Mesothelial cell of epicardium (in vitro differentiated cells): ENCODE data around the gene XRCC5. TPM values are rescaled to one million over a fixed set of nuclear protein-coding genes. Genes with fewer than 3 reads are reported as not detected.

Experiments used
- DNase-seq, 2 experiments: peaks; one replicate each; pipeline ENCODE4 v3.0.0; 2021; ENCODE audit warnings: low spot score in 2 of 2; ENCODE audit not compliant: unreplicated experiment in 2 of 2
- H3K27ac Mint-ChIP-seq: 2 replicates; pipeline ENCODE4 v1.8.0; 2021; ENCODE audit warnings: mixed read lengths
- H3K27me3 Mint-ChIP-seq: 2 replicates; pipeline ENCODE4 v1.8.0; 2021; ENCODE audit warnings: low read depth, mixed read lengths
- H3K36me3 Mint-ChIP-seq: 2 replicates; pipeline ENCODE4 v1.8.0; 2021; ENCODE audit warnings: mixed read lengths
- H3K4me1 Mint-ChIP-seq: 2 replicates; pipeline ENCODE4 v1.8.0; 2021; ENCODE audit warnings: mixed read lengths
- H3K4me3 Mint-ChIP-seq: 2 replicates; pipeline ENCODE4 v1.8.0; 2021; ENCODE audit warnings: mild to moderate bottlenecking, moderate library complexity, mixed read lengths
- H3K9me3 Mint-ChIP-seq: 2 replicates; pipeline ENCODE4 v1.8.0; 2021; ENCODE audit warnings: mixed read lengths
- total RNA-seq: library from RNA; stranded (reverse); gene quantifications from 3 replicates; pipeline ENCODE4 v1.2.1, GENCODE V29; 2021
- TF ChIP-seq, protein P1 (sequence below): fragments of 200-600 bp; sonication (generic); IDR thresholded peaks from one replicate; pipeline ENCODE4 v1.5.0; 2021; ENCODE audit warnings: antibody characterized with exemption; ENCODE audit not compliant: unreplicated experiment

XRCC5 gene
- total RNA-seq, 1 donor from 2014 or later = 294 TPM

DNA sequence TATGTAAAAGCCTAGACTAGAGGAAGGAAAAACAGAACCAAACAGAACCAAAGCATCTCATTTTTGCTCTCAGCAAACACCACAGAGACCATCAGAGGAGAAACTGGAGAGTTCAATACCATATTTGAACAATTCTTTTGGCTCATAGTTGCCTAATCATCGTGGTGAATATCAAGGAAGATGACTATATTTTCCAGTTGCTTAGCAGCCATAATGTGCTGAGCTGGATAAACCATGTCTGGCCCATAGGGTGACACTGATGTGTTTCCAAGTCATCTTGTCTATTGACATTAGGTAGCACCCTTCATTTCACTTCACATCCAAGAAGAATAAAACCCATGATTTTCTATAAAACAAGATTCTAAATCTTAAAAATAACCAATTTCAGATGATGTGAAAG is 5.9 kb upstream of the XRCC5 start:
- no peaks in the 10 kb centered on the region for H3K36me3 Mint-ChIP-seq
- TF ChIP-seq, protein P1, sequence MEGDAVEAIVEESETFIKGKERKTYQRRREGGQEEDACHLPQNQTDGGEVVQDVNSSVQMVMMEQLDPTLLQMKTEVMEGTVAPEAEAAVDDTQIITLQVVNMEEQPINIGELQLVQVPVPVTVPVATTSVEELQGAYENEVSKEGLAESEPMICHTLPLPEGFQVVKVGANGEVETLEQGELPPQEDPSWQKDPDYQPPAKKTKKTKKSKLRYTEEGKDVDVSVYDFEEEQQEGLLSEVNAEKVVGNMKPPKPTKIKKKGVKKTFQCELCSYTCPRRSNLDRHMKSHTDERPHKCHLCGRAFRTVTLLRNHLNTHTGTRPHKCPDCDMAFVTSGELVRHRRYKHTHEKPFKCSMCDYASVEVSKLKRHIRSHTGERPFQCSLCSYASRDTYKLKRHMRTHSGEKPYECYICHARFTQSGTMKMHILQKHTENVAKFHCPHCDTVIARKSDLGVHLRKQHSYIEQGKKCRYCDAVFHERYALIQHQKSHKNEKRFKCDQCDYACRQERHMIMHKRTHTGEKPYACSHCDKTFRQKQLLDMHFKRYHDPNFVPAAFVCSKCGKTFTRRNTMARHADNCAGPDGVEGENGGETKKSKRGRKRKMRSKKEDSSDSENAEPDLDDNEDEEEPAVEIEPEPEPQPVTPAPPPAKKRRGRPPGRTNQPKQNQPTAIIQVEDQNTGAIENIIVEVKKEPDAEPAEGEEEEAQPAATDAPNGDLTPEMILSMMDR = no peak
- no peak for DNase-seq
- H3K9me3 Mint-ChIP-seq = no peaks in the 10 kb centered on the region
- H3K4me3 Mint-ChIP-seq = no peak overlapping the region
- H3K27me3 Mint-ChIP-seq = peaks cover 2% of the 10 kb centered on the region
- no peak overlapping the region for H3K27ac Mint-ChIP-seq
- H3K4me1 Mint-ChIP-seq = peaks cover 7% of the 10 kb centered on the region

DNA sequence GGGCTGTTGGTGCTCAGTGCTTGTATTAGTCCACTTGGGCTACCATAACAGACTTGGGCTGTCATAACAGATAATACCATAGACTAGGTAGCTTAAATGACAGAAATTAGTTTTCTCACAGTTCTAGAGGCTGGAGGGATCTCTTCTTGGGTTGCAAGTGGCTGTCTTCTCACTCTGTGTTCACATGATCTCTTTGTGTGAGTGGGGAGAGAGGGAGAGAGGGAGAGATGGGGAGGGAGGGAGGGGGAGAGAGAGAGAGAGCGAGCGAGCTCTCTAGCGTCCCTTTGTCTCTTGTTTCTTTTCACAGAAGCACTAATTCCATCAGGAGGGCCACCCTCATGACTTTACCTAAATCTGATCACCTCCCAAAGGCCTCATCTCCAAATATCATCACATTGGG is 4.5 kb upstream of the XRCC5 start:
- TF ChIP-seq, protein P1 = no peak
- no peak for DNase-seq
- H3K27ac Mint-ChIP-seq = no peak overlapping the region

DNA sequence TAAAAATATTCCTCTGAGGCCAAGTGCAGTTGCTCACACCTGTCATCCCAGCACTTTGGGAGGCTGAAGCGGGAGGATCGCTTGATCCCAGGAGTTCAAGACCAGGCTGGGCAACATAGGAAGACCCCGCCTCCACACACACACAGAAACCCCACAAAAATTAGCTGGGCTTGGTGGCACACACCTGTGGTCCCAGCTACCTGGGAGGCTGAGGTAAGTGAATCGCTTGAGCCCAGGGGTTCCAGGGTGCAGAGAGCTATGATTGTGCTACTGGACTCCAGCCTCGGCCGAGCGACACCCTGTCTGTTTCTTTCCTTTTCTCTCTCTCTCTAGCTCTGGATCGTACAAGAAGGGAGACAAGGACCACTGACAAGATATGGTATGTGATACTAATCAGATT is 1.8 kb upstream of the XRCC5 start:
- Mint-ChIP-seq H3K36me3 (peaks cover 11% of the 10 kb centered on the region), H3K27ac (peak overlapping the region; percentile 93), H3K4me3 (peak overlapping the region; percentile 100), H3K27me3 (peaks cover 2% of the 10 kb centered on the region), H3K9me3 (no peaks in the 10 kb centered on the region), H3K4me1 (peaks cover 36% of the 10 kb centered on the region)
- TF ChIP-seq, protein P1 = no peak
- no peak for DNase-seq

More for the DNA sequence above, 4.5 kb upstream of the XRCC5 start:
- H3K27me3 Mint-ChIP-seq = peaks cover 2% of the 10 kb centered on the region
- peaks cover 15% of the 10 kb centered on the region for H3K4me1 Mint-ChIP-seq
- no peaks in the 10 kb centered on the region for H3K9me3 Mint-ChIP-seq
- H3K4me3 Mint-ChIP-seq = no peak overlapping the region
- H3K36me3 Mint-ChIP-seq = no peaks in the 10 kb centered on the region

DNA sequence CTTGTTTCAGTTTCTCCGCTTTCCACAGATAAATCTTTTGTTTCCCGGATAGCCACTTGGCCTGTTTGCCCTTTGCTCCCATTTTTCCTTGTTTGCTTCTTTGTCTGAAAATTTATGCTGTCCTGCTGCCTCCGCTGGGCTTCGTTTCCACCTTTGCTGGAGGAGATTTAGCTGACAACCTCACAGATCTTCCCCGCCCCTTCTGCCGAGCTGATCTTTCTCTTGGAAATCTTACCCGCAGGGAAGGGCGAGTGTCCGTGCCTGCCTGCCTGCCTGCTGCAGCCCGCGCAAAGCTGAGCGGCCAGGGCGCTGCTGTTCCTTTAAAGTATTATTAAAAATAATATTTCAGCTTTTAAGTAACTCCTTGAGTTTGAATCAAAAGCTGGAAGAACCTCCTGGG is 1.4 kb upstream of the XRCC5 start:
- H3K27me3 Mint-ChIP-seq = peaks cover 2% of the 10 kb centered on the region
- H3K36me3 Mint-ChIP-seq = peaks cover 11% of the 10 kb centered on the region
- TF ChIP-seq, protein P1 = no peak
- peak overlapping the region; percentile 93 for H3K27ac Mint-ChIP-seq
- H3K4me3 Mint-ChIP-seq = peak overlapping the region; percentile 100
- H3K9me3 Mint-ChIP-seq = no peaks in the 10 kb centered on the region
- peaks cover 36% of the 10 kb centered on the region for H3K4me1 Mint-ChIP-seq
- DNase-seq = peak in 1 of 2 experiments; percentile 45

DNA sequence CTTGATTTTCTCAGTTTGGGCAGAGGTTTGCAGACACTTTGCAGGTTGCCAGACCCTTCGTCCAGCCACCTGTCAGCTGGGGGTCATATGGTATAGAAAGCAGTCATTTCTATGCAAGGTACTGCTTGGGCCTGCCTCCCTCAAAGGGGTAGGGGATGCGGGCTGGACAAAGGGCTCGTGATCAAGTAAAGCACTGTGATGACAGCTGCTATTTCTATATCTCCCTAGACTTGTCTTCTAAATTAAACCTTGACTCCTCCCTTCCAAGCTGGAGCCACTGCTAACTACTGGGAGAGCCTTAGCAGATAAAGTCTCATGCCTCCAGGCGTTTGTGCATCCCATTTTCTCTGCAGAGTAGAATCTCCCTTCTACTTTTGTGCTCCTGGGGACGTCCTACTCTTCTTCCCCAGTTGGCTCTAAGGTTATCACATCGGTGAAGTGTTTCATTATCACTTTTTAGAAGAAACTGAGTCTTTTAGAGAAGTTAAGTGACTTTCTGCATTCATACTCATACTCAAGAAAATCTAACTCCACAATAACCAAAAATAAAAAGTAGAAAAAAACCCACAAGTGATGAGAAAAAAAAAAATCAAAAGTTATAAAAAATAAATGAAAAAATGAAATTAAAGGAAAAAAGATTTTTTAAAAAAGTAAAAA is 710 bp upstream of the XRCC5 start:
- TF ChIP-seq, protein P1 = no peak
- Mint-ChIP-seq H3K9me3 (no peaks in the 10 kb centered on the region), H3K27ac (peak overlapping the region; percentile 100), H3K4me1 (peaks cover 36% of the 10 kb centered on the region), H3K27me3 (no peaks in the 10 kb centered on the region), H3K36me3 (peaks cover 16% of the 10 kb centered on the region), H3K4me3 (peak overlapping the region; percentile 100)
- DNase-seq = no peak
